LNCaP clone FGC (cell line): ENCODE results near the gene ST8SIA5.

Experiments
- DNase-seq: peaks from one replicate; pipeline ENCODE4 v3.0.0-alpha.2; 2011; ENCODE audit warnings: low read depth
- H3K4me3 ChIP-seq: 2 replicates; pipeline ENCODE4 v1.5.1; 2011; ENCODE audit warnings: mild to moderate bottlenecking, low read depth, low read length, control low read depth
- TF ChIP-seq, protein P1 (sequence below): IDR thresholded peaks from 2 replicates; pipeline ENCODE4 v1.5.1; 2012; ENCODE audit warnings: mild to moderate bottlenecking; ENCODE audit not compliant: control insufficient read depth, insufficient read depth; ENCODE audit errors: extremely low read depth

Gene ST8SIA5

DNA sequence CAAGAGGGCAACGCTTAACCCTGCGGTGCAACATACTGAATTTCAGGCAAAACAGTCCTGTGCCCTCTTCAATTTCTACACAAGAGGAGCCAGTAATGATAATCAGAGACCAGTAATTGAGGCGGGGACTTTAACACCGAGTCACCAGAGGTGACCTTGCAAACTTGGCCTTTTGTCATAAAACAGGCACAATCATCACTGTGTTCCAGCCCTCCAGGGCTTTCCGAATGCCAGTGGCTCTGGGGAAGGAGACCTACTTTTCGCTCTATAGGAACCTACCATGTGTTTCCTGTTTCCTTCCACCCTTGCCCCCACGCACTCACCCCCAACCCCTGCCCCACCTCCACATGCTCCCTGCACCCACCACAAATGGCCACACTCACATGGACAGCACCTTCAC lies 52.7 kb downstream of the ST8SIA5 start:
- TF ChIP-seq, protein P1, sequence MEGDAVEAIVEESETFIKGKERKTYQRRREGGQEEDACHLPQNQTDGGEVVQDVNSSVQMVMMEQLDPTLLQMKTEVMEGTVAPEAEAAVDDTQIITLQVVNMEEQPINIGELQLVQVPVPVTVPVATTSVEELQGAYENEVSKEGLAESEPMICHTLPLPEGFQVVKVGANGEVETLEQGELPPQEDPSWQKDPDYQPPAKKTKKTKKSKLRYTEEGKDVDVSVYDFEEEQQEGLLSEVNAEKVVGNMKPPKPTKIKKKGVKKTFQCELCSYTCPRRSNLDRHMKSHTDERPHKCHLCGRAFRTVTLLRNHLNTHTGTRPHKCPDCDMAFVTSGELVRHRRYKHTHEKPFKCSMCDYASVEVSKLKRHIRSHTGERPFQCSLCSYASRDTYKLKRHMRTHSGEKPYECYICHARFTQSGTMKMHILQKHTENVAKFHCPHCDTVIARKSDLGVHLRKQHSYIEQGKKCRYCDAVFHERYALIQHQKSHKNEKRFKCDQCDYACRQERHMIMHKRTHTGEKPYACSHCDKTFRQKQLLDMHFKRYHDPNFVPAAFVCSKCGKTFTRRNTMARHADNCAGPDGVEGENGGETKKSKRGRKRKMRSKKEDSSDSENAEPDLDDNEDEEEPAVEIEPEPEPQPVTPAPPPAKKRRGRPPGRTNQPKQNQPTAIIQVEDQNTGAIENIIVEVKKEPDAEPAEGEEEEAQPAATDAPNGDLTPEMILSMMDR = no peak
- DNase-seq = no peak

DNA sequence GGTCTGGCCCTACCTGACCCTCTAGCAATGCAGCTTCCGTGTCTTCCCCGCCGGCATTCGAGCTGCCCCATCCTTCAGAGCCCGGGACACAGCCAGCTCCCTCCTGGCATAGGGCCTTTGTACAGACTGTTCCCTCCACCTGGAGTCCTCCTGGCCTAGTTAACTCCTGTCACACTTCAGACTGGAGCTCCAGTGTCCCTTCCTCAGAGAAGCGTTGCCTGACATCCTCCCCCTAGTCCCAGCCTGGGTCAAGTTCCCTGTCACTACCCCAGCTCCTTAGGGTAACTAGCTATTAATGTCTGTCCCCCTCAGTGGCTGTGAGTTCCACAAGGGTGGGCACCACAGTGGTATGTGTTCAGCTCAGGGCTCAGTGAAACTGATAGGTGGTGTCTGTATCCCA lies 54.4 kb downstream of the ST8SIA5 start:
- no peak for DNase-seq
- H3K4me3 ChIP-seq = no peak overlapping the region

More for the DNA sequence above, 52.7 kb downstream of the ST8SIA5 start:
- no peak overlapping the region for H3K4me3 ChIP-seq

DNA sequence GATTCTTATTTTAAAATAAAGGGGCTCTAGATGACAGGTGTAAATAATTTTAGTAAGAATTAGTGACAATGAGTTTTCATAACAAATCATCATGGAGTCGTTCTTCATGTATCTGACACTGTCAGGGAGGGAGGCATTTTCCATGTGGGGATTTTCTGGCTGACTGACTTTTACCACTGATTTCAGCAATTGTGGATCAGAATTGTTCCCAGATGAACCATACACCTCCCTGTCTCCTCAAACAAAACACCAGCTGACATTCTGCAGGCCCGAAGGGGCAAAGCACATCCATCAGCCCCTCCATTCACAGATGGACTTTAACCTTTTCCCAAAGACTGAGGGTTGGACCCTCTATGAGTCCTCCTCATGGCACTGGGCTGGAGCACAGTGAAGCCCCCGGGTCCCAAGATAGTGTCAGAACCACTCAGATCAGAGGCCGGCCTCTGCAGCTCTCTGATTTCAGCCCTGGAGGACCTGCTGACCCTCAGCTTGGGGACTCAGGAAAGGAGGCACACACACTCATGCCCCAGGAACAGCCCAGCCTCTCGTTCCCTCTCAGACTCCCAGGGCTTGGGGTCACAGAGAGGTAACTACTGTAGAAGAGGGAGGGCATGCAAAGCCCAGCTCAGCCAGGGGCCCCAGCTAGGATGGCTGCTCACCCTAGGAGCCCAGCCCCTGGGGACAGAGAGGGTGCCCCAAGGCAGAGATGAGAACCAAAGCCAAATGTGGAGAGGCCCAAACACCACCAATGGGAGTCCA lies 56.6 kb downstream of the ST8SIA5 start:
- no peak overlapping the region for H3K4me3 ChIP-seq
- no peak for DNase-seq
- TF ChIP-seq, protein P1 = no peak

More for the DNA sequence above, 54.4 kb downstream of the ST8SIA5 start:
- TF ChIP-seq, protein P1 = no peak

DNA sequence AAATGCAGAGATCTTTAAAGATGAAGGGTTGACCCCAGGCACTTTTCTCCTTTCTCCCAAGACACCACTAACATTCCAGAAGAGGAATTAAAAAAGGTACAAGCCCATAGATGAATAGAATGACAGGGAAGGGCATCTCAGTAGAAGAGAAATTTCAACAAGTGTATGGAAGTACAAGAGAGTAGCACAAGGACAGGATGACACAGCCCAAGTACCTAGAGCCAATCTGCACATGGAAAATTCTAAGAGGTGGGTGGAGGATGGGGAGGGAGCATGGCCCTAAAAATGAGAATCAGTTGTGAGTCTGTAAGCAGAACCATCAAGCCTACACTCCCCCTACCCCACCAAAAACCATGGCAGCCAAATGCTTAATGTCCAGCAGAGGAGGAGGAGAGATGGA lies 60.2 kb downstream of the ST8SIA5 start:
- no peak for DNase-seq
- no peak overlapping the region for H3K4me3 ChIP-seq
- TF ChIP-seq, protein P1 = no peak

DNA sequence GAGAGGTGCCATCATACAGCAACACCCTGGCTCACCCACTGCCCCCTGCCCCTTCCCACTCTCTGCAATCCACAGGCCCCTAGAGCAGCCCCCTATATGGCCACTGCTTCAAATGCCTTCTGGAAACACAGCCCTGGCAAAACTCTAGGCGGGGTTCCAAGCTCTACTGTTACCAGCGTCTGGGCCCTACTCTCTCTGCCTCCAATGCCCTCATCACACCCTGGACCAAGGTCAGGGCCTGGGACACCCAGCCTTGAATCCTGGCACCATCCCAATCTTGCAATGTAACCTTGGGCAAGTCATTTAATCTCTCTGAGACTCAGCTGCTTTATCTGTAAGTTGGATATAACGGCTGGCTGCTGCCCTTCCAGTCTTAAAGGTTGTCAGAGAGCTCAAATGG lies 60.6 kb downstream of the ST8SIA5 start:
- no peak overlapping the region for H3K4me3 ChIP-seq
- DNase-seq = no peak

DNA sequence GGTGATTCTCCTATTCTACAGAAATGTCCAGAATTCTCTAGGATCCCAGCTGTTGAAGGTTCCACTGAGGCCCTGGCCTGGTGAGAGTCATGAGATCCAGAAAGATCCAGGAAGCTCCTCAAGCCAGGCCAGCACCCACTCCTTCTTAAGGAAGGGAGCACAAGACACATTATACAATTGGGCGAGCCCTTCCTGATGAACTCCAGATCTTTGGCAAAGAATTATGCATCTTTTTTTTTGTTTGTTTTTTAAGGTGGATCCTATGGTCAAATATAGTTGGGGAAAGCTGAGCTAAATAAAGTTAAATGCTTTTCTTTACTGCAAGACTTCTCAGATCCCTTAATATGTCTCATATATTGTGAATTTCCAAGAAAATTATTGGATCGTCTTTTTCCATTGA lies 62.9 kb downstream of the ST8SIA5 start:
- no peak for DNase-seq
- H3K4me3 ChIP-seq = no peak overlapping the region
- TF ChIP-seq, protein P1 = no peak

More for the DNA sequence above, 60.6 kb downstream of the ST8SIA5 start:
- TF ChIP-seq, protein P1 = no peak
